ENCODE measurements around the gene KPTN. TPM values are rescaled to one million over a fixed set of nuclear protein-coding genes. Genes with fewer than 3 reads are reported as not detected.

KPTN gene
- polyA plus RNA-seq, 1 donor = 8.3 TPM

DNA sequence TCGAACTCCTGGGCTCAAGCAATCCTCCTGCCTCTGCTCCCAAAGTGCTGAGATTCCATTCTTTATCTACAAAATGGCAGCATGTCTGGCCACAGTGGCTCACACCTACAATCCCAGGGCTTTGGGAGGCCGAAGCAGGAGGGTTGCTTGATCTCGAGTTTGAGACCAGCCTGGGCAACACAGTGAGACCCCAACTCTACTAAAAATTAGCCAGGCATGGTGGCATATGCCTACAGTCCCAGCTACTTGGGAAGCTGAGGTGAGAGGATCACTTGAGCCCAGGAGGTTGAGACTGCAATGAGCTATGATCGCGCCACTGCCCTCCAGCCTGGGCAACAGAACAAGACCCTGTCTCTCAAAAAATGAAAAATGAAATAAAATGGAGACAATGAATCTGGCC is 24.7 kb upstream of the KPTN start:
- DNase-seq = no peak

DNA sequence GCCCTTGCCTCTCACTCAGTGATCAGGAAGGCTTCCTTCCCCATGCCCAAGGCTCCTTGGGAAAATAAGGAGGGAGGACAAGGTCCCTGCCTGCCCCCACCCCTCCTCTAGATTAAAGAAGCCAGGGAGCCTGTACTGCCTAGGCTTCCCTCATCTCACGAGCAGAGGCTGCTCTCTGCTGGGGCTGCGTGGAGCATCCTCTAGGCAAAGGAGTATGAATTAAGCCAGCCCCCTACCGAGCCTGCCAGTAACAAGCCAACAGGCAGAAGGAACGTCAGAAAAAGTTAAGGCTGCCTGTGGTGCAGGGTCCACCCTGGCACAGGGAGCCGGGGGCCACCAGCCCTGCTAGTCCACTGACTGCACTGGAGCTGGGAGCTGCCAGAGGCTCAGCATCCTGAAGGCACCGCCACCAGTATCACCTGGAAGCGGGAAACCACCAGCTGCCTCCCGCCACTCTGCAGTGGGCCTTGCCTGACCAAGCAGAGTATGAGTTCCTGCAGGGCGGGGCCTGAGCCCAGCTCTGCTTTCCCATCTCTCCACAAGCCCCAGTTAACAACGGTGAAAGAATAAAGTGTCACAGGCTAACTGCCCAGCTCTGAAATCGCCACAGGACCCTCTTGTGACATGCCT is 24.0 kb upstream of the KPTN start:
- no peak for DNase-seq

- no peak for DNase-seq
Measured at GRCh38 chr19:47507012-47507411, 23.0 kb upstream of the KPTN start.

GRCh38 chr19:47506459-47506858 is 22.4 kb upstream of the KPTN start:
- no peak for DNase-seq

- DNase-seq = no peak
Measured at GRCh38 chr19:47505506-47505905, 21.5 kb upstream of the KPTN start.

GRCh38 chr19:47503826-47504150 is 19.8 kb upstream of the KPTN start:
- no peak for DNase-seq

GRCh38 chr19:47503130-47503825 is 19.3 kb upstream of the KPTN start:
- DNase-seq = no peak

DNA sequence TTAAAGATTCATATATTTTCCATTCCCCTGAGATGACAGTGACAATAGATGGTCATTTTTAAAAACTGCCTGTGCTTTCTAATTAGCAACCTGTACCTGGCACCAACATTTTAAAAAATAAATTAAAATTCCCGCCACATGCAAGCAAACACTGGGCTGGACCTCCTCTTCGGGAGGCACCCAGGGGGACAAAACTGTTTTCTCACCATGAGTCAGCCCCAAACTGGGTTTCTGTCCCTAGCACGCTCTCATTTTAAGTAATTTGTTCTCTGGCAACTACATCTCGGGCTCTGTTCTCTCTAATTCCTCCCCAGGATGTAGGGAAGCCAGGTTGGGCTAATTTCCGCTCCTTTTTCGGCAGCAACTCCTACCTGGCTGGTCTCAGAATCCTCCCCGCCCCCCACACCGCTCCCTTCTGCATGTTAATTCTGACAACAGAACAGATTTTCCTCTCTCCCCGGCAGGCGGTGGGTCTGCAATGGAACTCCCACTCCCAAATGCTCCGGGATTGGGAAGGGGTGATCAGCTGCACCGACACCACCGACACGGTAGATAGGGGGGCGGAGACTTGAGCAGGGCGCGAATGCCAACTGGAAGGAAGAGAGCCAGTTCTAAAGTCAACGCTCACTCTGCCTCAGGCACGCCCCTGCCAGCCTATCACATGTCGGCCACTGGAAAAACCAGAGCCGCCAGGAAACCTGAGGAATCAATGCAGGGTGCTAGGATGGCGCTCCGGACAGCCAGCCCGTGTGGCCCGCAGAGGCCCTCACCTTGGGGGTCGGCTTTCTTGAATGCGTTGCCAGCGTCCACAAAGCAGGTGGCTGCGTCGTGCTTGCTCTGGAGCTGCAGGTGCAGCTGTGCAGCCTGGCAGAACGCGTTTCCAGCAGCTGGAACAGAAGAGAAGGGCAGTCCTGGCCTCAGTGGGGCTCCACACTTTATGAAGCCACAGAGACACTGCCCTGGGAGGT is 16.1 kb upstream of the KPTN start:
- DNase-seq = no peak

DNA sequence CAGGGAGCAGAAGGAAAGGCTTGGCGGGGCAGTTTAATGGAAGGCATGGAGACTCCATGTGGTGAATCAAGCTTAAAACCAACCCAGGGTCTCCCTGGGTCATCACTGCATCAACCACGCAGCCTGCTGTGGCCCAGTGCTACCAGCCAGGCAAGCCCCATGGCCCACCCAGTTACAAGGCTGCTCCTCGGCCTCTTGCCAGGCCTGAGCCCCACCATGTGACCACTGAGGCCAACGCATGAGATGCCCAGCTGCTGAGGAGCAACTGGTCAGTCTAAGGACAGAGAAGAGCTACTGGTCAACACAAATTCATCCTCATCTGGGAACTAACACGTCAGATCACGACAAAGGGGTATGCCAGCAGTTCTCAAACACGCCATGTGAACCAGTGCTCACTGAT is 15.4 kb upstream of the KPTN start:
- no peak for DNase-seq

DNA sequence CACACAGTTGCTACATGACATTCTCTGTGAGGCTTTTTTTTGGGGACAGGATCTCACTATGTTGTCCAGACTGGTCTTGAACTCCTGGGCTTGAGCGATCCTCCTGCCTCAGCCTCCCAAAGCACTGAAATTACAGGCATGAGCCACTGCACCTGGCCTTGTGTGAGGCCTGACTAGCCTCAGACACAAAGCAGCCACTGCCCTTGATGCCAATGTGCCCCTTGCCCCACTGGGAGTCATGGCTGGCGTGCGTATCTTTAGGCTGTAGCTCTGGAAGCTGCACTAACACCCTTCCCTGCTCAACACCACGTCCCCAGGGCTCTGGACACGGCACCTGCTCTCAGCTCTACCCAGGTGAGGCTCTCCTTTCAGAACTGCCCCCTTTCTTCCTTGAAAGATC is 14.5 kb upstream of the KPTN start:
- no peak for DNase-seq

DNA sequence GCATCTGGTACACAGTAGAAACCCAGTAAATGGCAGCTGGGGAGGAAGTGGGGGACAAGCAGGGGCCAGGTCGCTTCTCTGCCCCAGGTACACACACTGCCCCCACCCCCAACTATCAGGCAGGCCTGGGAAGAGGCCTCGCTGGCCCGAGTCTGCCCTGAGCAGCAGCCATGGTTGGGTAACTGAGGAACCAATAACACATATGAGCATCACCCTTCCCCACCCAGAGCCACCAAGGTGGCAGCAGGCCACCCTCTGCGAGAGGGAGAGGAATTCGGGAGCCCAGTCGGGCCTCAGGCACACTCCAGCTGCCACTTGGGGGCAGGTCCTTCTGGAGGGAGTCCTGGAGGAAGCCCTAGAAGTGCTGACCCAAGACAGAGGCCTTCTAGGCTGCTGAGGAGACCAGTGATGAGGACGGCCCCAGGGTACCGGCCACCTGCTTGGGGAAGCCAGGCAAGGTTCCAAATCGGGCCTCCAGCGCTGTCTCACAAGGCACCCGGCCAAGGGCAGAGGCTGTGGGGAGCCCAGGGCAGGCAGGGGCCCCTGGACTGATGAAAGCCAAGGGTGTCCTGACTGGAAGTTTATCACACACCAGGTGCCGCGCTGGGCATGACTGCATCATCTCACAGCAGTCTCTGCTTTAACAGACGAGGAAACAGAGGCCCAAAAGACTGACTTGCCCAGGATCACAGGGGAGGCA is 14.0 kb upstream of the KPTN start:
- DNase-seq = no peak

GRCh38 chr19:47497050-47497766 is 13.2 kb upstream of the KPTN start:
- no peak for DNase-seq

DNA sequence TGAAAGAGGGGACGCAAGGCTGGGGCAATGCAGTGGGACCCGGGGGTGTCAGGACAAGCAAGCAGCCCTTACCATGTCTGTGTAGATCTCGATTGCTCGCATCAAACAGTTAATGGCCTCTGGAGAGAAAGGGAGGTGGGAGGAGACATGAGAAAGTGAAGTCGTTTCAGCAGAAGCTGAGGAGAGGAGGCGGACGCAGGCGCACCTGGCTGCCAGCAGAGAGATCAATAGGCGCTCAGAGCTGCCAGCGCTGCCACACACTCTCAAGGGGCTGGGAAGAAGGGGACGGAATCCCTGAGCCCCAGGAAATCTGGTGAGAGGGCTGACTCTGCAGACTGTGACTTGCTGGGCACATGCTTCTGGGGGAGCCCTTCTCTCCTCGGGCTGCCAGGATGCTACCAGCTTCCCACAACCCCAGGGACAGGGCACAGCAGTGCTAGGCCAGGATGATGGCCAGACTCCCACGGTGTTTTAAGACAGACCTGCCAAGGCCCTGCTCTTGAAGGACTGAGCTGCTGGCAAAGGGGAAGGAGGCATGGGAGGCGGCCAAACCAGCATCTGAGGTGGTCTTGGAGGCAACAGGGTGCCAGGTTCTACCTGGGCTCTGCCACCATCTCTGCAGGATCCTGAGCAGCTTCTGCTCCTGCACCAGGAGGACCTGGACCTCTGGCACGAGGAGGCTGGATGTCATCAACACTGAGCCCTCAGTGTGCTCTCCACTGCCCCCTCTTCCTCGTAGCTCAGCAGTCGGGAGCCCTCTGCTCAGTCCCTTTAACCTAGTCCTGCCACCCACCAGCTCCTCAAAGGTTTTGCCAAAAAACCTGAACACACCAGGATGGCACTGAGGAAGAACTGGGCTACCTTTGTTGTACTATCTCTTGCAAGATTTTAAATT is 11.7 kb upstream of the KPTN start:
- DNase-seq = no peak

GRCh38 chr19:47494729-47495128 is 10.7 kb upstream of the KPTN start:
- DNase-seq = peak; percentile 36

- no peak for DNase-seq
Measured at GRCh38 chr19:47494211-47494547, 10.2 kb upstream of the KPTN start.

DNA sequence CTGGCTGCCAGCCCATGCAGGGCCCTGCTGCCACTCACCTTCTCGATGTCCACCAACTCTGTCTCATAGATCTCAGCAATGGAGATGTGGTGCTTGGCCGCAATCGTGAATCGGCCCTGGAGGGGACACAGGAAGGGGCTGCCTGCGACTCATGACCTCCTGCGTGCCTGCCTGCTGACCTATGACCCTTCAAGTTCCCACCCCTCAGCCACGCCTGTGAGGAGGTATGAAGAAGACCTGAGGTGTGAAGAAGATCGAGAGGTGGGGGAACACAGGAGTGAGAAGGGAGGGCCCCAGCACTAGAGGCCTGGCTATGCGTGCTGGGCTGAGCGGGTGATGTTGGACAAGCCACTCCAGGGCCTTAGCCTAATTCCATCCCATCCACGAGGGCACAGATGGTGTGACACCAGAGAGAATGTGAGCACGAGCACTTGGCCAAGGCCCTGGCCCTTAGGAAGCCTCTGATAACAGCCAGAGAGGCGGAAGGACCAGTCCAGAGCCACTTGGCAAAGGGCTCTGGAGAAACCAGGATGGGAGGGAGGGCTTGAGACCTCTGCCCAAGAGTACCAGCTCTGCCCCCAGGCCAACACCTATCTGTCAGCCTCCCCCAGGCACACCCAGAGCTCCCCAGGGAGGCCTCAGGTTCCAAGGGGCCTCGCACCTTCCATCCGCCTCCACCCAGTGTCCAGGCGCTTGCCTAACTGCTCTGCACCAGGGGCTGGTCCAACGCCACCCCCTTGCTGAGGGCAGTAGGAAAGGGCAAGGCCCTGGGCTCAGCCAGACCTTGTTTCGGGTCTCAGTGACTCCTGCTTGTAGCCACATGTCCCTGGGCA is 9.6 kb upstream of the KPTN start:
- DNase-seq = no peak

DNA sequence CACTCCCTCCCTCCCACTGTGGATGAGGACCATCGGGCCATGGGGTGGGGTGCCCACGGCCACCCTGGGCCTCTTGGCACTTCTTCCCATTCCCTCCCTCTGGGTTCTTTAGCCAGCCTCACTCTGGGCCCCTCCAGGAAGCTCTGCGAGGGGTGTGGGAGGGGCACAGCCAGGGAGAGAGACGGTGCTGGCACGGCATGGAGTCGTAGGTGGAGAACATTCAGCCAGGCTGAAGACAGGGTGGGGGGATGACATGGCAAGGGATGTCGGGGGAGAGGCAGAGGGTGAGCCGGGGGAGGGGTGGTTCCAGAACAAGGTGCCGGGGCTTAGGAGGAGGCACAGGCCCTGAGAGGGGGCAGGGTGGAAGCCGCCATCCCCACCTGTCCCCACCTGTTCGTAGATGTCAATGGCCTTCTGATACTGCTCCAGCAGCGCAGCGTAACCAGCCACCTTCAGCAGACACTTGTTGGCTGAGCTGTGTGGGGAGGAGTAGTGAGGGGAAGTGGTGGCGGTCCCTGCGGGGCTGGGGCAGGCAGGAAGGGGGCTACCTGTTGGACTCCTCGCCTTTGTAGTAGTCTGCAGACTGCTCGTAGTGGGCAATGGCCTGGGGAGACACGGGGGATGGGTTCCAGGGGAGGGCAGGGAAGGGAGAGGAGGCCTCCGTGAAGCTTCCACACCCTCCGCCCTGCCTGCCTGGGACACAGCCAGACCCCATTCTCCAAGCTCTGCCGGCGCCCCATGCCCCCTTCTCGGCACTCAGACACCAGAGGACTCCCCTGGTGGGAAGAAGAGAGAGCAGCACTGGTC is 8.8 kb upstream of the KPTN start:
- DNase-seq = no peak

DNA sequence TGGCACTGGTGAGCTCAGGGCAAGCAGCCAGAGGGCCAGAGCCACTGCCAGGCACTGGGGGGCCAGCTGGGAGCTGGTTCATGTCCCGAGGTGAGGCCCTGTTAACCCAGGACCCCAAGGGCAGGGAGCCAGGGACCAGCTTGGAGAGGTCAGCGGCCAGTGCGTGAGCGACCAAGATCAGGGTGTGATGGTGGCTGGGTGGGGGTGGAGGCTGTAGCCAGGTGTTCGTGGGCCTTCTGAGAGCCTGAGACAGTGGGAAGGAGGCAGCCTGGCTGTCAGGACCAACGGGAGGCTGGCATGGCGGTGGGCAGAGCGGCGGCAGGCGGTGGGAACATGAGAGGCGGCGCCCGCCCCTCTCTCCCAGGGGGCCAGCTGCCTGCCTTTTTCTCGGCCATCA is 8.1 kb upstream of the KPTN start:
- DNase-seq = no peak

DNA sequence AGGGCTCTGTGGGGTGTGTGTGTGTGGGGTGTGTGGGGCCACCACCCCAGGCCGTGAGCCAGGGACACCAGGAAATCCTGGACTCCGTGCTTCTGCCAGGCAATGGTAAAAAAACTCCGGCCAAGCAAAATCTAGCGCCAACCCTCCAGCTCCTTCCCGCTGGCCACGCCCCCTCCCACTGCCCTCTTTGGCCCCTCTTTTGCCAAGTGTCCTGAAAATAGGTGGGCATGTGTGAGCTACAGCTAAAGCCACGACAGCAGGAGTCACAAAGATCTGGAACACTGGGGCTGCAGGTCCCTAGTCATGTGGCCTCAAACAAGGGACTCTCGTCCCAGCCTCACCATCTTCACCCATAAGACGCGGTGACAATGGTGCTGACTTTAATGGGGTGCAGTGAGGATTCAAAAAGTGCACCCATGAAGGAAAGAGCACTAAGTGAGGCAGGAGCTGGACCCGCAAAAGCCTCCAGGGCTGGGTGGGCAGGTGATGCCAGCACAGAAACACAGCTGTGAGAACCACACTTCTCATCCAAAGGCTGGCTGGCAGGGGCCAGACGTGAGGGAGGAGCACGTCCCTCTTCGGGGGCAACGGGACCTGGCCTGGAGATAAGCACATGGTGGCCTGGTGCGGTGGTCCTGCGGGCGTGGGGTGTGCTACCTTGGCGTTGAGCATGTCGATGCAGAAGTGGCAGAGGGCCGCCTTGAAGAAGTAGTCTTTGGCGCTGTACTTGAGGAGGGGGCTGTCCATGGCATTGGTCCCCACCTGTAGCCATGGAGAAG is 7.5 kb upstream of the KPTN start:
- no peak for DNase-seq
